ENCODE measurements around the gene ARSK.
"Not testable (repeated sequence)": the region's sequence is repeated elsewhere in the genome, so short reads cannot be mapped to it uniquely, and the experiment has no call there.

Gene ARSK

DNA sequence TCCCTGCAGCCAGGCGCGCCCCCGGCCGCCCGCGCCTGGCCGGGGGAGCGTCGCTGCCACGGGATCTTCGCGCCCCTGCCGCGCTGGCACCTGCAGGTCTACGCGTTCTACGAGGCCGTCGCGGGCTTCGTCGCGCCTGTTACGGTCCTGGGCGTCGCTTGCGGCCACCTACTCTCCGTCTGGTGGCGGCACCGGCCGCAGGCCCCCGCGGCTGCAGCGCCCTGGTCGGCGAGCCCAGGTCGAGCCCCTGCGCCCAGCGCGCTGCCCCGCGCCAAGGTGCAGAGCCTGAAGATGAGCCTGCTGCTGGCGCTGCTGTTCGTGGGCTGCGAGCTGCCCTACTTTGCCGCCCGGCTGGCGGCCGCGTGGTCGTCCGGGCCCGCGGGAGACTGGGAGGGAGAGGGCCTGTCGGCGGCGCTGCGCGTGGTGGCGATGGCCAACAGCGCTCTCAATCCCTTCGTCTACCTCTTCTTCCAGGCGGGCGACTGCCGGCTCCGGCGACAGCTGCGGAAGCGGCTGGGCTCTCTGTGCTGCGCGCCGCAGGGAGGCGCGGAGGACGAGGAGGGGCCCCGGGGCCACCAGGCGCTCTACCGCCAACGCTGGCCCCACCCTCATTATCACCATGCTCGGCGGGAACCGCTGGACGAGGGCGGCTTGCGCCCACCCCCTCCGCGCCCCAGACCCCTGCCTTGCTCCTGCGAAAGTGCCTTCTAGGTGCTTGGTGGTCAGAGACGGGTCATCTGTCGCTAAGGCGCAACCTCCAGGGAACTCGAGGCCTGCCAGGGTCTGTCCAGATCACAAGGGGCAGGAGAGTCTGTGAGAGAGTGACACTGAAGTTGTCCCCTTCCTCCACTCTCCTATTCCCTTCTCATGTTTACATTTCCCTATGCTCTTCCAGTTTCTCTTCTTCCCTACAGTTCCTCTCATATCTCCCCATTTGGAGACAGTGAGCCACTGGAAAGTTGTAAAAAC is 66.3 kb downstream of the ARSK start:
- peak; percentile 85 for DNase-seq

DNA sequence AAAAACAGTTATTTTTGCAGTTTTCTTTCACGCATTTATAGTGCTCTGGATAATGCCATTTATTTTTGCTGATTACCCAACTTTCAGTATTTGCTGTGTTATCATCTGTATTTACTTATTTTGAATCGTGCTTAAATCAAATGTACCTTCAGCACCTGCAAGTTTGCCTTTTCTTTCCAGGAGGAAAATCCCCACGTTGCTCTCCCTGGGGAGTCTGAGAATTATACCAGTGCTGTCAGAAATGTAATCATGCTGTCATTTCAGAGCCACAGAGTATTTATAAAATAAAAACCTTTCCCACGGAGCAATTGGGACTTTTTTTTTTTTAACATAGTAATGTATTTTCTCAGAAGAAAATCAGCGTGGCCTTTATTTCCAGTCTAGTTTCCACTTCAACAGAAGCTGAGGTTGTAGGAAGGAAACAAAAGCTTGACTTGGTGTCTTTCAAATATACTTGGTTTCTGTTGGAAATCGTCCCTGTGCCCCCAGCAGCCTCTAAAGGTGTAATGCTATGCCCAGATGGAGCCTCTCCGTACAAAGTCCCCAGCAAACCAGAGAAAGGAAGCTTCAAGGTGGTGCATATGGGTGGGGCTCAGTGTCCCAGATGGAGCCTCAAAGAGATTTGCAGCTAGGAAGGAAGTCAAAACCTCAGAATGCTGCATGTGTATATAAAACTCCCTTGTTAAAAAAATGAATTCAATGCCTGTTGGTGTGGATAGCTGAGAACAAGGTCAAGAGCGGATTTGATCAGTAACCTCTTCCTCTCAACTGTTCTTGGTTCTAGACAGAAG is 67.1 kb downstream of the ARSK start:
- no peak for DNase-seq

DNA sequence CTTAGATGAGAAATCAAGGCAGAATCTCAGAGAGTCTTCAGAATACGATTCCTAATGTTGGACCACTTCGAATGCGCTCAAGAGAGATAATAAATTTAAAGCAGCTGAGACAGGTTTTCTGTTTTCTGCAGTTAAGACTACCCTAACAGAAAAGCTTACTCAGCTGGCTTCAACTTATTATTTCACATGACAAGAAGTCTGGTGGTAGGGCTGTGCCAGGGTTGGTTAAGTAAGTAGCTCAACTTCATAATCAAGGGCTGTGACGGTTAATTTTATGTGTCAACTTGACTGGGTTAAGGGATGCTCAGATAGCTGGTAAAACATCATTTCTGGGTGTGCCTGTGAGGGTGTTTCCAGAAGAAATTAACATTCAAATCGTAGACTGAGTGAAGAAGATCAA is 68.8 kb downstream of the ARSK start:
- no peak for DNase-seq

DNA sequence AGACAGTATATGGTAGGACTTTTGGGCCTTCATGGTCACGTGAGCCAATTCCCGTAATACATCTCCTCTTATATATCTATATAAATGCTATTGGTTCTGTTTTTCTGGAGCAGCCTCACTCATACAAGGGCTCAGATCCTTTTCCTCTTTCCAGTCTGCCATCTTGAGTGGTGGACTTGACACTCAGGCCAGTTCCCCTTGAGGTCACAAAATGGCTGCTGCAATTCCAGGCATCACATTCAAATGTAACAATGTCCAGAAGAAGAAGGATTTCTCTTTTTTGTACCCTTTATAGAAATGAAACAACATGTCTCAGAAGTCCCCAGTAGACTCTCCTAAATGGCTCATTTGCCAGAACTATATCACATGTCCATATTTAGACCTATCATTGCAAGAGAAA is 69.5 kb downstream of the ARSK start:
- no peak for DNase-seq

DNA sequence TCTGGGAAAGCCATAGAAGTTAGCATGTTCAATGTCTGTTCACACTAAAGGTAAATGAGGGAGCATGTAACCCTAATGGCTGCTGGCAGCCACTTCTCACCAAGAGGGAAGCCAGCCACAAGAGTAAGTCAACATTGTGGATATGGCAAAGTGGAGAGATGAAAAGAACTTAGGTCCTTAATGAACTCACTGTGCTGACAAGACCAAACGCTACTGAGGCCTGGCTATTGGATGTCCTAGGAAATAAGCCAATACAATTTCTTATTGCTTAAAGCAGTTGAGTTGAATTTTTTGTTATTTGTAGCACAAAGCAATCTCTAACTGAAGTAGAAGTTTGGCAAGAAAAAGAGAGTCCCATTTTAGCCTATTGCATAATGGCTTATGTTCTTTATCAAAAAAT is 71.8 kb downstream of the ARSK start:
- DNase-seq: no peak

DNA sequence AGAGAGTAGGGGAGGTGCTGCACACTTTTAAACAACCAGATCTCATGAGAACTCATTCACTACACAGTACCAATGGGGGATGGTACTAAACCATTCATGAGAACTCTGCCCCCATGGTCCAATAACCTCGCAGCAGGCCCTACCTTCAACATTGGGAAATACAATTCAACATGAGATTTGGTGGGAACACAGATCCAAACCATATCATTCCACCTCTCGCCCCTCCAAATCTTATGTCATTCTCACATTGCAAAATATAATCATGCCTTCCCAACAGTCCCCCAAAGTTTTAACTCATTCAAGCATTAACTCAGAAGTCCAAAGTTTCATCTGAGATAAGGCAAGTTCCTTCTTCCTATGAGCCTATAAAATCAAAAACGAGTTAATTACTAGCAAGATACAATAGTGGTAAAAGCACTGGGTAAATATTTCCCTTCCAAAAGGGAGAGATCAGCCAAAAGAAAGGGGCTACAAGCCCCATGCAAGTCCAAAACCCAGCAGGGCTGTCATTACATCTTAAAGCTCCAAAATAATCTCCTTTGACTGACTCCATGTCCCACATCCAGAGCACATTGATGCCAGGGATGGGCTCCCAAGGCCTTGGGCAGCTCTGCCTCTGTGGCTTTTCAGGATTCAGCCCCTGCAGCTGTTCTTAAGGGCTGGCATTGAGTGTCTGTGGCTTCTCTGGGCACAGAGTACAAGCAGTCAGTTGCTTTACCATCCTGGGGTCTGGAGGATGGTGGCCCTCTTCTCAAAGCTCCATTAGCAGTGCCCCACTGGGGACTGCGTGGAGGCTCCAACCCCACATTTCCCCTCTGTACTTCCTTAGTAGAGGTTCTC is 73.3 kb downstream of the ARSK start:
- DNase-seq: no peak

DNA sequence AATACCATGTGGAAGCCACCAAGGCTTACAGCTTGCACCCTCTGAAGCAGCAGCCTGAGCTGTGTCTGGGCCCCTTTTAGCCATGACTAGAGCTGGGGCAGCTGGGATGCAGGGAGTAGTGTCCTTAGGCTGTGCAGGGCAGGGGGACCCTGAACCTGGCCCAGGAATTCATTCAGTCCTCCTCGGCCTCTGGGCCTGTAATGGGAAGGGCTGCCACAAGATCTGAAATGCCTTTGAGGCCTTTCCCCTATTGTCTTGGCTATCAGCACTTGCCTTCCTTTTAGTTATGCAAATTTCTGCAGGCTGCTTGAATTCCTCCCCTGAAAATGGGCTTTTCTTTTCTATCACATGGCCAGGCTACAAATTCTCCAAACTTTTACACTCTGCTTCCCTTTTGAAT is 74.0 kb downstream of the ARSK start:
- DNase-seq: no peak

DNA sequence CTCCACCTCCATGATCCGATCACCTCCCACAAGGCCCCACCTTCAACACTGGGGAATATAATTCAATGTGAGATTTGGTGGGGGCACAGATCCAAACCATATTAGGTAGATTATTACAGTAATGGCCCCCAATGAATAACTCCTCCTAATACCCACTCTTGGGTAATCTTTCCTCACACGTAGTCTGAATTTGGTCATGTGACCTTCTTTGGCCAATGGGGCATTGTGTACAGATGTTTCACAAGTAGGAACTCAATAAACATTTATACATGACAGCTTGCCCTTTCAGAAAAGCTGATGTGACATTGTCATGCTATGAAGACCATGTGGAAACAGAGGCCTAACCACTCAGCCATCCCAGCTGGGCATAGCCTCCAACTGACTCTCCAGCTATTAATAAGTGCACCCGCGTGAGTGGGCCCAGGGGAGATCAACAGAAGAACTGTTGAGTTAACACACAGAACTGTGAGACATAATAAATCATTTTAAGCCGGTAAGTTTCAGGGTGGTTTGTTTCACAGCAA is 75.6 kb downstream of the ARSK start:
- no peak for DNase-seq

DNA sequence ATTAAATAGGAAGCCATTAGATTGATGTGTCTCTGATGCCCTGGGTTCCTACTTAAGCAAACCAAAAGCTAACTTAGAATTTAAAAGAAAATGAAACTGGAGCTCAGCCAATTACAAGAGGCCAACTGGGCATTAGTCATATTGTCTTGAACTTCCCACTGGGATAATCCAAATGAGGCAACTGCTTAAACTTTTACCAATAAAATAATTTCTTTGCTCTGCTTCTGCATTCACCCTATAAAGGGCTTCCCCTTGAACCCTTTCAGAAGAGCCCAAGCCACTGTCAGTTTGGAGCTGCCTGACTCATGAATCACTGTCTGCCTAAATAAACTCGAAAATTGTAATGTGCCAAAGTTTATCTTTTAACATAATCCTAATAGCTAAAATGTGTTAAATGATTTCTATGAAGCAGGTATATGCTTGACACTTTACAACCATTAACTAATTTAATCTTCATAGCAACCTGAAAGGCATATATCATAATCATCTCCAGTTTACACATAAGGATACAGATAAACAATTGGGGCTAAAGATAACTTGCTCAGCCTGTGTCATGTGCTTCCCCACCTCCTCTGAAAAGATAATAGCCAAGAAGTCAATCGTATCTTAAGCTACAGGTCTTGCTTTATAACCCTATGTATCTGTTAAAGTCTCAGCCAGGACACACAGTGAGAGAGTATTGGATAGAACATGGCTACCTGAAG is 76.5 kb downstream of the ARSK start:
- no peak for DNase-seq

DNA sequence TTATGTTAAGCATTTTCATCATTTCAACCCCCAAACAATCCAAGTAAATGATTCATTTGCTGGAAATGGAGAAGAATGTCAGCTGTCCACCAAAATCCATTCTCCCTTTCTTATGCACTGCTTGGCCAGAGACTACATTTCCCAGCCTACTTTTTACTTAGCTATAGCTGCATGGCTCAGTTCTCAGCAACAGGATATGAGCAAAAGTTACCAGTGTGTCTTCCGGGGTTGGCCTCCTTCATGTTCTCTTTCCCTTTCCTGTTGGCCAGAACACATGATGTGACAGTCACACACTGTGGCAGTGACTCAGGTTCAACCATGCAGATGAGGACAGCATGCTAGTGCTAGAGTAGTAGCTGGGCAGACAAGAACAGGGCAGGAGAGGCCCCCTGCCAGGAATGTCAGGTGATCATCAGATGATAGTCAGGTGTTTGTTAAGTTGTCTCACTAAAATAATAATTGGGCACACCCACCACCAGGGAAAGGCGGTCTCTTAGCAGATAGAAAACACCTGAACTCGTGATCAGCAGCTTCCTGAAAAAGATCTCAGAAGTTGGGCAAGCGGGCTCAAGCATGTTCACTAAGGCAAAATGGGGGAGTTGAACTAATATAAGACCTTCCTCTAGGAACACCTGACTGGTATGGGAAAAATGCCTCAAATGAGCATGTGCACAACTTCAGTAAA is 77.2 kb downstream of the ARSK start:
- DNase-seq: no peak

DNA sequence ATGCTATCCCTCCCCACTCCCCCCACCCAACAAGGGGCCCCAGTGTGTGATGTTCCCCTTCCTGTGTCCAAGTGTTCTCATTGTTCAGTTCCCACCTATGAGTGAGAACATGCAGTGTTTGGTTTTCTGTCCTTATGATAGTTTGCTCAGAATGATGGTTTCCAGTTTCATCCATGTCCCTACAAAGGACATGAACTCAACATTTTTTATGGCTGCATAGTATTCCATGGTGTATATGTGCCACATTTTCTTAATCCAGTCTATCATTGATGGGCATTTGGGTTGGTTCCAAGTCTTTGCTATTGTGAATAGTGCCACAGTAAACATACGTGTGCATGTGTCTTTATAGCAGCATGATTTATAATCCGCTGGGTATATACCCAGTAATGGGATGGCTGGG is 78.0 kb downstream of the ARSK start:
- DNase-seq: not testable (repeated sequence)

DNA sequence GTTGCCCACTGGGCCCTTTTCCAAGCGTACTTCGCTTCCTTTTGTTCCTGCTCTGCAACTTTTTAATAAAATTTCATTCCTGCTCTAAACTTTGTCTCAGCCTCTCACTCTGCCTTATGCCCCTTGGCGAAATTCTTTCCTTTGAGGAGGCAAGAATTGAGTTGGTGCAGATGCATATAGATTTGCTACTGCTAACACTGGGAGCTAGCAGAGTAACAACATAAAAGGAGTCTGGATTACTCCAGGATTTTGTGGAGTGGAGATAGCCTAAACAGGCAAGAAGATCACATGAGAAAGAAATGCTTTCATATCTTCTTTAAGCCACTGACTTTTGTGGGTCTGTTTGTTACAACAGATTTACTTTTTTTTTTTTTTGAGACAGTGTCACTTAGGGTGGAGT is 78.8 kb downstream of the ARSK start:
- no peak for DNase-seq

DNA sequence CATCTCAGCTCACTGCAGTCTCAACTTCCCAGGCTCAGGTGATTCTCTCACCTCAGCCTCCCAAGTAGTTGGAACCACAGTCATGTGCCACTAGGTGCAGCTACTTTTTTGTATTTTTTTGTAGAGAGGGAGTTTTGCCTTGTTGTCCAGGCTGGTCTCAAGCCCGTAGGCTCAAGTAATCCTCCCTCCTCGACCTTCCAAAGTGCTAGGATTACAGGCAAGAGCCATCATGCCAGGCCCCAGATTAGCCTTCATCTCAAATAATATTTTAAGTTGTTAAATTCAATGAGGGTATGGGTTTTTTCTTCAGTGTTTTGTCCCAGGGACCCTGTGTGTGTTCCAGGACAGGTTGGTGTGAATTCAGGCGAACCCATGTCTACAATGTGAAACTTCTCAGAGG is 79.2 kb downstream of the ARSK start:
- DNase-seq: no peak

DNA sequence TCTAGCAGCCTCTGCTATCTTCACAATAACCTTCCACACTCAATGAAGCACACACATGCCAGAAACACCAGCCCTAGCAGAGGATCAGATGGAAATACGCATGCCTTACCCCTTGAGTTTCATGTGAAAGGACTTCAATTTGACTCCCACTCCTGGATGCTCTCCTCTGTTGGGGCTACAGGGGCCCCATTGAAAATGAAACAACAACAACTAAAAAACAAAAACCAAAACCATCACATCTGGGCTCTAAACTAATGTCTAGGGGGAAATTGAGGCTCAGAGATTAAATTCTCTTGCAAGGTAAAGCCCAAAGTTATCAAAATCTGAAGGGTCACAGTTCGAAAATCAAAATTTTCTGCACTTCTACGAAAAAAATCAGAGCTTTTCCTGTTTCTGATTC is 83.7 kb downstream of the ARSK start:
- no peak for DNase-seq

DNA sequence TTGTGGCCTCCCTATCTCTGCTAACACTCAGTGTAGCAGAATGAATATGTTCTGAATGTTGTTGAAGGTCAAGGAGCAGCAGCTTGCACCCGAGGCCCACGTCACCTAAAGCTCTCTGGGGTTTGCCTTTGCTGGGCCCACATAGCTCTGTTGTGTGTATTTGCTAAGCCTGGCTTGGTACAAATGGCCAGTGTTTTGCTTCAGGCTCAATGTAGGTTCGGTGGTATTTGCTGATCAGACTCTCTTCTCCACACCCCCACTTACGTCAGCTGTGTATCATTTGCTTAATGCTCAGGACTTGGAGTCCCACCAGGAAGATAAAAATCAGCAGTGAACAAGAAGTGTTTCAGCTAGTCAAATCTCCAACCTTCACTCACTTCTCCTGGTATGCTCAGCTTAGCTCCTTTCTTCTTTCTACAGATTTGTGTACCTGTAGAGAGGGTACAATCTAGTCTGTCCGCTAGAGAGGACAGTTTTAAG is 86.9 kb downstream of the ARSK start:
- DNase-seq: no peak

DNA sequence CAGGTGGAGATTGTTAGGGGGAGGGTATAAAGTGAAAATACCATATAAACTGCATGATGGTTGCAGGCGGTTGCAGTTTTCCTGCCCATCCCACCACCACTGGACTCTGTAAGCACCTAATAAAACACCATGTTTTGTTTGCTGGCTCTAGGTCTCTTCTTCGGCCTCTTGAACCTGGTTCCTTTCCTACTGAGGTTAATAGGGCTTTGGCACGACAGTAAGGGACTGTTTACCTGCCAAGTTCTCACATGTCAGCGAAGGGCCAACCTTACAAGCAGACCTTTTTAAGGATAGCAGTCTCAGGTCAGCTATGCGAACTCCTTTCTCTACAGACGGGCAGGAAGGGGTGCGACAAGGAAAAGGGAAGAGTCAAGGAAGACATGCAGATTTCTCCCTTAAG is 88.3 kb downstream of the ARSK start:
- no peak for DNase-seq

DNA sequence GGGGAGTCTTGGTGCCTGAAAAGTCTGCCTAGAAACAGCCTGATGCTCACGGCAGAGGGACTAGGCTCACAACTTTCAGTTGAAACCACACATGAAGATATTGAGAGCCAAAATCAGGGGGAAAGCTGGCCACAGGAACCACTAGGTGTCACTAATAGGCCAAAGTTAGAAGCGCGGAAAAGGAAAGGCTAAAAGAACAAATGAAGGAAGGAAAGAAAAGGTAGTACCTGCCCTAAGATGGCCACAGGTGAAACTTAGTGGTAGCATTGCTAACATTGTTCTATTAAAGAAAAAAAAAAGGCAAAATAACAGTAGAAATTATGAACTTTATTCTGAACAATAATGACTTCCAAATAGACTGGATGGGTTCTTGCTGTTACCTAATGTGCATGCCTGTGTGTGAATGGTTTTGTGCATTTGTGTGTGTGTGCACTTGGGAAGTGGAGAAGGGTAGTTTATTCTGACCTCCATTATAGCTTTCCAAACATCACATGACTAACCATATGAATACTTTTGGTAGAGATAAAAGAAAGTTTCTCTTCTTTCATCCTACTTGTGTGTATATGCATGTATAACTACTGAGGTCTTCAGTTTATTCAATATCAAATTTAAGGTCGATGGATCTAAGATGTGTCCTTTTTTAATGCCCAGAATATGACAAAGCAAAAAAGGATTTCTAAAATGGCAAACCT is 89.6 kb downstream of the ARSK start:
- DNase-seq: peak; percentile 47

DNA sequence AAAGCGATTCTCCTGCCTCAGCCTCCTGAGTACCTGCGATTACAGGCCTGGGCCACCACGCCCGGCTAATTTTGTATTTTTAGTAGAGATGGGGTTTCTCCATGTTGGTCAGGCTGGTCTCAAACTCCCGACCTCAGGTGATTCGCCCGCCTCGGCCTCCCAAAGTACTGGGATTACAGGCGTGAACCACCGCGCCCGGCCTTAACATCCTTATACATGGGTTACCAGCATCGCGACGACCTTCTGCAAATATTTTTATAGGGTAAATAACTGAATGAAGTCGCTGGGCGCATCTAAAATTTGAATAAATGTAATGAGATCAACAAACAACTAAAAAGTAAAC is 91.3 kb downstream of the ARSK start:
- DNase-seq: not testable (repeated sequence)

DNA sequence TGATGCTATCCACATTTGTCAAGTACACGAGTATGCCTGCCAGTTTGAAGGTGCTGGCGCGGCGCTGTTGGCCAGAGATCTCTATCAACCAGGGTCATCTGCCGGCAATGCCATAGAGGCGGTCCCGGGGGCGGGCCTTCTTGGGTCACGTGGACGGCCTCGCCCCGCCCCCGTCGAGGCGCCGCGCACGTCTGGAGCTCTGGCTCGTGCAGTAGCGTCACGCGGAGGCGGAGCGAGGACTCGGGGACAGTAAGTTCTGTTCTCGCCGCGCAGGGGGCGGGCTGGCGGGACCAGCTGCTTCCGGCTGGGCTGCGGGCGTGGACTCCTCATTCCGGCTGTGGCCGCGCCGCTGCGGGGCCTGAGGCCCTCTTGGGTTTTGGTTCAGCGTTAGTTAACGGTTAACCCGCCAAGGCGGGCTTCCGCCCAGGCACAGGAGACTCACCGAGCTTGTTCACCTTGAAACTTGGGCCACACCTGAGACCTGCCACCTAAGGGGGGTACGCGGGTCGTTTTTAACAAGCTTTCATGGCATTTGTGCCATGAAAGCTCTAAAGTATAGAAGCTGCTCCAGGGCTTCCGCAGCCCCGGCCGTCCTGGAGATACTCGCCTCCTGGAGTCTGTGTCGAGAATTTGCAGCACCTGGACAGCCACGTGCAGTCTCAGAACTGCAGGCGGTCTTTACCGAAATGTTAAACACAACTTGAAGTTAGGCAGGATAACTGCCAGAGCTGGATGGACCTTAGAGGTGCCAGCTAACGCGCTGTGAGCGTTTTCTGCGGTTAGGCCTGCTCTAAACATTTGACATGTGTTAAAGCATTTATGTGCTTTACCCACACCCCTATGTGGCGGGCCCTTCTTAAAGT is 91.9 kb downstream of the ARSK start, which contains the start of gene RFESD:
Gene RFESD (plus strand): TSS at position 209 of the 863 bp plus-strand sequence. CDS start 5,495 bp downstream, outside the sequence.
- DNase-seq: peak; percentile 90

Data from right kidney (tissue), 1 donor.